BLaER1 treated with 17β-estradiol and CSF1 and Interleukin-3, amounts not matched to agents 10 nM and 100 nM (cell line): Measurements from ENCODE around the gene ZNF148.

Experiments
- H3K27ac ChIP-seq, 11 experiments: shearing (Covaris generic); formaldehyde crosslinking; 2 replicates each; pipeline ENCODE4 v1.8.1; 2022
- H3K27me3 ChIP-seq, 11 experiments: shearing (Covaris generic); formaldehyde crosslinking; 2 replicates each; pipeline ENCODE4 v1.8.1; 2022
- H3K36me3 ChIP-seq, 11 experiments: shearing (Covaris generic); formaldehyde crosslinking; 2 replicates each; pipeline ENCODE4 v1.8.1; 2022
- H3K4me1 ChIP-seq, 10 experiments: shearing (Covaris generic); formaldehyde crosslinking; 2 replicates each; pipeline ENCODE4 v1.8.1; 2022
- H3K4me2 ChIP-seq, 11 experiments: shearing (Covaris generic); formaldehyde crosslinking; 2 replicates each; pipeline ENCODE4 v1.8.1; 2022
- H3K4me3 ChIP-seq, 10 experiments: shearing (Covaris generic); formaldehyde crosslinking; 2 replicates each; pipeline ENCODE4 v1.8.1; 2022
- H3K9ac ChIP-seq, 11 experiments: shearing (Covaris generic); formaldehyde crosslinking; 2 replicates each; pipeline ENCODE4 v1.8.1; 2022
- H3K9me3 ChIP-seq, 11 experiments: shearing (Covaris generic); formaldehyde crosslinking; replicated peaks in 1 of 11; 2 replicates each; pipeline ENCODE4 v1.8.1; 2022
- H4K20me1 ChIP-seq, 11 experiments: shearing (Covaris generic); formaldehyde crosslinking; 2 replicates each; pipeline ENCODE4 v1.8.1; 2022
- Cebpa-rat ChIP-seq, 11 experiments: shearing (Covaris generic); IDR thresholded peaks; 2 replicates each; pipeline ENCODE4 v1.8.1; 2022

The ZNF148 gene

DNA sequence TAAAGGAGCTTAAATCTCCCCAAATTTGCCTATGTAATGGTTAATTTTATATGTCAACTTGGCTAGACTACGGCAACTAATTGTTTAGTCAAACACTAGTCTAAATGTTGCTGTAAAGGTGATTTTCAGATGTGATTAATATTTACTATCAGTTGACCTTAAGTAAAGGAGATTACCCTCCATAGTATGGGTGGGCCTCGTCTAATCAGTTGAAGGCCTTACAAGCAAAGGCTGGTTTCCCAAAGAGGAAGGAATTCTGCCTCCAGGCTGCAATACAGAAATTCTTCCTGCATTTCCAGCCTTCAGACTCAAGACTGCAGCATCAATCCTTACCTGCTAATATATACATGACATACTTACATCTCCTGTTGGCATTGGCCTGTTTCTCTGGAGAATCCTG, 186.2 kb downstream of the ZNF148 start:
- no peaks in the 10 kb centered on the region for H4K20me1 ChIP-seq
- peaks cover 15 to 25% (median 23%) of the 10 kb centered on the region in 10 experiments for H3K4me1 ChIP-seq
- no peak overlapping the region for H3K4me3 ChIP-seq
- no peak for TF ChIP-seq Cebpa-rat (IDR thresholded peaks at IDR 0.05)
- no peak overlapping the region for H3K27ac ChIP-seq
- no peaks in the 10 kb centered on the region for H3K27me3 ChIP-seq
- no peaks in the 10 kb centered on the region for H3K9me3 ChIP-seq
- H3K4me2 ChIP-seq: no peak overlapping the region
- H3K36me3 ChIP-seq: no peaks in the 10 kb centered on the region
- H3K9ac ChIP-seq: no peak overlapping the region

- no peak for TF ChIP-seq Cebpa-rat (IDR thresholded peaks at IDR 0.05)
- H3K4me3 ChIP-seq: no peak overlapping the region
- no peak overlapping the region for H3K4me2 ChIP-seq
- H3K27ac ChIP-seq: no peak overlapping the region
- no peak overlapping the region for H3K9ac ChIP-seq
- no peaks in the 10 kb centered on the region for H3K9me3 ChIP-seq
- H3K36me3 ChIP-seq: no peaks in the 10 kb centered on the region
- H3K4me1 ChIP-seq: peaks cover 10 to 24% (median 19%) of the 10 kb centered on the region in 10 experiments
- no peaks in the 10 kb centered on the region for H4K20me1 ChIP-seq
- H3K27me3 ChIP-seq: no peaks in the 10 kb centered on the region
These were observed 187.6 kb downstream of the ZNF148 start for GRCh38 chr3:125187599-125187910.

DNA sequence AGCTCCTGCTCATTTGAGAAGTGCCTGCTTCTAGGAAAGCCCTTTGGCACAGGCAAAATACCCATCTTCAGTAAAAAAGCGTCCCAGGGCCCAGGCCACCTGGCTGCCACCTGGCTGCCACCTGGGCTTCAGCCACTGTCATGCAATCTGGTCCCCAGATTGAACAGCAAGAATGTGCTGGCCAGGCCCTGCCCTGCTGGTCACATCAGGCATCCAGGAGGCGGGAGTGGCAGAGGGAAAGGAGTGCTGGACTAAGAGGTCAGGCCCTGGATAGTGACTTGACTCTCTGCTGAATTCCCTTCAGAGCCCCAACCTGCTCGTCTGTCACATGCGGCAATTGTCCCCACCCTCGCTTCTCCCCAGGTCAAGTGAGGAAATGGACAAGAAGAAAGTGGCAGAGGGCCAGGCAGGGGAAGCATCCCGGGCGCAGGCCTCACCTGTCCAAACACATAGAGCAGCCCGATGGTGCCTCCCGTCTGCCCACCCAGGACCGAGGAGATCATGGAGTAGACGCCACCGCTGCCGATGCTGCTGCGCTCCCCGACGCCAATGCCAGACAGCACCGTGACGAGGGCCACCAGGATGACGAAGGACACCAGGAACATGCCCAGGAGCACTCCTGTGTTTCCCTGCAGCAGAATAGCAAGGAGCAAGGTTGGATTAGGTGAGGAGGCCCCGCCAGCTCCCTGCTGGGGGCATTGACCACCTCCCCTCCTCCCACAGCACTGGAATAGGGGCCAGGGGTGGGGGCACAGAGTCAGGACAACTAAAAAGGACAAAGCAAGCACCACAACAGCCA, 188.1 kb downstream of the ZNF148 start:
- Histone ChIP-seq H3K27ac (no peak overlapping the region), H3K27me3 (no peaks in the 10 kb centered on the region), H3K9ac (no peak overlapping the region), H4K20me1 (no peaks in the 10 kb centered on the region), H3K4me1 (peaks cover 5 to 21% (median 15%) of the 10 kb centered on the region in 10 experiments), H3K36me3 (no peaks in the 10 kb centered on the region), H3K9me3 (no peaks in the 10 kb centered on the region), H3K4me2 (peak overlapping the region in 8 of 11 experiments; percentile 16 to 62 (median 44); a peak in 12 of 22 replicates), H3K4me3 (no peak overlapping the region)
- no peak for TF ChIP-seq Cebpa-rat (IDR thresholded peaks at IDR 0.05)

DNA sequence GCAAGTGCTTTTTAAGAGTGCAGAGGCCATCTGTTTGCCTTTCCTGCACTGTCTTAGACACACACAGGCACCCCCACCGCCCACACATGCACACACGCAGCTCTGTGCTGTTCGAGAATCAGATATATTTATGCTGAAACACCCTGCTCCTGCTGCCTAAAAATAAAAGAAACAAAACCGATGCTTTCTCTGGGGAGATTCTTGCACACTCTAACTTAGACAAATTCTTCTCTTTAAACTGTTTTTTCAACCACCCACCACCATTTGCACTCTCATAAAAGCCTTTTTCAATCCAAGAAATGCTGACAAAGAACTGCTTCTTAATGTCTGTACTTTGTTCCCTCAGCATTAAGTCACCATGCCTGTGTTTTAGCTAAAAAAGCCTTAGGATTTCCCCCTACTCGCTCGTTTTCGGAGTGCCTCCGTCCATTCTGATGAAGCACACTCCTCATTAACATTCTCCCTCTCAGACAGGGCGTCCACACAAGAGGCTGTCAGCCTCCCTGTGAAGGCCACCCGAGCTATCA, 188.8 kb downstream of the ZNF148 start:
- Histone ChIP-seq H3K4me1 (peaks cover 0 to 17% (median 13%) of the 10 kb centered on the region in 10 experiments; a peak in 17 of 20 replicates), H3K9me3 (no peaks in the 10 kb centered on the region), H3K36me3 (no peaks in the 10 kb centered on the region), H4K20me1 (no peaks in the 10 kb centered on the region), H3K4me3 (no peak overlapping the region), H3K27ac (no peak overlapping the region), H3K9ac (peak overlapping the region in 1 of 11 experiments; percentile 11; a peak in 2 of 22 replicates), H3K27me3 (no peaks in the 10 kb centered on the region), H3K4me2 (peak overlapping the region; percentile 16 to 62 (median 36); a peak in 20 of 22 replicates)
- TF ChIP-seq Cebpa-rat (IDR thresholded peaks at IDR 0.05): no peak

- TF ChIP-seq Cebpa-rat (IDR thresholded peaks at IDR 0.05): no peak
- no peak overlapping the region for H3K27ac ChIP-seq
- H3K4me1 ChIP-seq: peaks cover 0 to 17% (median 13%) of the 10 kb centered on the region in 10 experiments; a peak in 17 of 20 replicates
- peak overlapping the region in 2 of 11 experiments; percentile 11 to 50; a peak in 3 of 22 replicates for H3K9ac ChIP-seq
- no peaks in the 10 kb centered on the region for H3K9me3 ChIP-seq
- no peaks in the 10 kb centered on the region for H4K20me1 ChIP-seq
- H3K36me3 ChIP-seq: no peaks in the 10 kb centered on the region
- H3K4me3 ChIP-seq: no peak overlapping the region
- no peaks in the 10 kb centered on the region for H3K27me3 ChIP-seq
- peak overlapping the region; percentile 16 to 62 (median 36); a peak in 20 of 22 replicates for H3K4me2 ChIP-seq
These were observed 189.3 kb downstream of the ZNF148 start for GRCh38 chr3:125185805-125186204.

- H3K36me3 ChIP-seq: no peaks in the 10 kb centered on the region
- no peak overlapping the region for H3K9ac ChIP-seq
- H3K27ac ChIP-seq: no peak overlapping the region
- no peak overlapping the region for H3K4me3 ChIP-seq
- H4K20me1 ChIP-seq: no peaks in the 10 kb centered on the region
- peak overlapping the region in 1 of 11 experiments; percentile 22; a peak in 1 of 22 replicates for H3K4me2 ChIP-seq
- no peak for TF ChIP-seq Cebpa-rat (IDR thresholded peaks at IDR 0.05)
- no peaks in the 10 kb centered on the region for H3K27me3 ChIP-seq
- H3K9me3 ChIP-seq: peaks cover 0 to 4% (median 0%) of the 10 kb centered on the region in 11 experiments; a peak in 4 of 22 replicates
- peaks cover 0 to 7% (median 0%) of the 10 kb centered on the region in 10 experiments; a peak in 3 of 20 replicates for H3K4me1 ChIP-seq
These were observed 195.3 kb downstream of the ZNF148 start for GRCh38 chr3:125179884-125180240.

DNA sequence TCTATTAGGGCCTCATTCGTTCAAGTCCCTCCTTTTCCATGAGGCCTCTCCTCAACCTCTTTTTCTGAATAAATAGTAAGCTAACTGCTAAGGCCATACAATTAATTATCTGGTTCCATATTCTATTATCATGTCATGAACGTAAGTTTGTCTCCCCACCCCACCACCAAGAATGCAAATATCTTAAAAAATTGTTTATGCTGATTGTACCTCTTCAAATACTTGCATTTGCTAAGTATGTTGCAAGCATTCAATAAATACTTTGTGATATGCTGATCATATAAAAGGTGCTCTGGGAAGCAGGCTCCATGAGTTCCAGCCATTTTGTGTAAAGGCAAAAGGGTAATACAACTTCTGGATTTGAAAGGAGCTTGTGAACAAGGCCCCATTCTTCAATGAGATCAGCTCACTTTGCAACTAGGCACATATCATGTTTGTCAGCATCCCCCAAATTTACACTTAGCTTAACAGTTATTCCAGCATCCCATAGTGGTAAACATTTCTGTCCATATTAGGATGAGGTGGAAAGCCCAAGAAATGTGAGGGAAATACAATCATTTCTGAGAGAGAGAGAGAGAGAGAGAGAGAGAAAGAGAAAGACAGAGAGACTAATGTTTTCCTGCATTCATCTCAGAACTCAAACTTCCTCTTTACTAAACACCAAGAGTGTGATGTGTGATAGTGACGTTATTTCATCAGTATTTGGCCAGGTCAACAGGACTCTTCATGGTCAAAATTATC, 195.8 kb downstream of the ZNF148 start:
- peak overlapping the region in 2 of 11 experiments; percentile 20 to 22; a peak in 2 of 22 replicates for H3K4me2 ChIP-seq
- no peaks in the 10 kb centered on the region for H4K20me1 ChIP-seq
- no peak overlapping the region for H3K27ac ChIP-seq

DNA sequence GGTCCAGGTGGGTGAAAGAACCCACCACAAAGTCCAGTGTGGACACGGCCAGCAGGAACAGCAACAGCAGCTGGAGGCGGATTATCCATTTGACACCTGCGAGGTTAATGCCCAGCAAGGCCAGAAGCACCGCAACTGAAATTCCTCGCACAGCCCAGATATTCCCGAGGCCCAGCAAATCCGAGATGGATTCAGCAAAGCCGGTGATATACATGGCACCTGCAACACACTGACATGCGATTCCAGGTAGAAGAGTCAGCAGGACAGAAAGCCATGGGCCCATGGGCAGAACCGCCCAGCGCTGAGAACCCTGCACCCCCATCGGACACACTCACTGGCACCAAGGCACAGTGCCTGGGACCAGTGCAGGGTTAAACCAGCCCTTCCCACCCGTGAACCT, 197.4 kb downstream of the ZNF148 start:
- no peak overlapping the region for H3K4me2 ChIP-seq
- H3K4me3 ChIP-seq: no peak overlapping the region
- no peaks in the 10 kb centered on the region for H4K20me1 ChIP-seq
- peaks cover 0 to 7% (median 0%) of the 10 kb centered on the region in 10 experiments; a peak in 3 of 20 replicates for H3K4me1 ChIP-seq
- no peaks in the 10 kb centered on the region for H3K36me3 ChIP-seq
- no peak for TF ChIP-seq Cebpa-rat (IDR thresholded peaks at IDR 0.05)
- H3K9me3 ChIP-seq: peaks cover 11 to 20% (median 16%) of the 10 kb centered on the region in 11 experiments
- H3K27me3 ChIP-seq: no peaks in the 10 kb centered on the region
- no peak overlapping the region for H3K27ac ChIP-seq
- H3K9ac ChIP-seq: no peak overlapping the region

More for the DNA sequence above, 195.8 kb downstream of the ZNF148 start:
- no peak overlapping the region for H3K4me3 ChIP-seq
- peaks cover 1 to 8% (median 5%) of the 10 kb centered on the region in 11 experiments; a peak in 20 of 22 replicates for H3K9me3 ChIP-seq
- no peak overlapping the region for H3K9ac ChIP-seq
- TF ChIP-seq Cebpa-rat (IDR thresholded peaks at IDR 0.05): no peak
- H3K4me1 ChIP-seq: peaks cover 0 to 7% (median 0%) of the 10 kb centered on the region in 10 experiments; a peak in 3 of 20 replicates
- no peaks in the 10 kb centered on the region for H3K27me3 ChIP-seq
- H3K36me3 ChIP-seq: no peaks in the 10 kb centered on the region
